Activated CD4-positive, alpha-beta T cell treated with anti-CD3 and anti-CD28 coated beads, Interleukin-2, amount 50 U/mL, for 4 hours (primary cell): ENCODE results near the gene DNAJC11.
"Not testable (repeated sequence)": the region's sequence is repeated elsewhere in the genome, so short reads cannot be mapped to it uniquely, and the experiment has no call there.

Source experiments
- DNase-seq, 2 experiments: peaks; one replicate each; pipeline ENCODE4 v3.0.0-alpha.2; 2020

DNAJC11 gene

DNA sequence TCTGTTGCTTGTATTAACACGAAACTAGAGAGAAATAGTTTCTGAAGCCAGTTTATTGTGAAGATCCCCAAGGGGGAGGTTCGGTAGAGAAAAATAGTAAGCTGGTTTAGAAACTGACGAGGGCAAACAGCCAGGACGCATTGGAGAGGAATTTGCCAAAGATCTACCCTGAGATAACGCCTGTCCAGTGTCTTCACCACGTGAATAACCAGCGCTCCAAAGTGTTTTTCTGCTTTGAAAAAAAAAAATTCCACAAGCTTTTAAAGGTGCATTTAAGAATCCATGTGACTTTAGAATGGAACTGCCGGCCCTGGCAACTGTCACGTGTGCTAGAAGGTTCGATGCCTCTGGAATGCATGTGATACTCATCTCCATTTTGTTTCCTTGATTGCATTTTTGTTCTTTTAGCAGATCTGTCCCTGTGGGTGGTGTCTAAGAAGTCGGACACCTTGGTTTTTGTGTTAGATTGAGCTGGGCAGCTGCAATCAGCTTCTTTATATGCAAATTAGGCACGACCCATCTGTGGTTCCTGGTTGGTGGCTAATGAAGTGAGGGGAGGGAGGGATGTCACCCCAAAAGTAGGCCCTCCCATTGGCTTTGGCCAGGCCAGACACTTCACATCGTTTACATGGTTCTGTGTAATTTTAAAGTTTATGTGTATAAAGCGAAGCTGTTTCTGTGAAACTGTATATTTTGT, 78.2 kb downstream of the DNAJC11 start:
- DNase-seq = no peak

DNA sequence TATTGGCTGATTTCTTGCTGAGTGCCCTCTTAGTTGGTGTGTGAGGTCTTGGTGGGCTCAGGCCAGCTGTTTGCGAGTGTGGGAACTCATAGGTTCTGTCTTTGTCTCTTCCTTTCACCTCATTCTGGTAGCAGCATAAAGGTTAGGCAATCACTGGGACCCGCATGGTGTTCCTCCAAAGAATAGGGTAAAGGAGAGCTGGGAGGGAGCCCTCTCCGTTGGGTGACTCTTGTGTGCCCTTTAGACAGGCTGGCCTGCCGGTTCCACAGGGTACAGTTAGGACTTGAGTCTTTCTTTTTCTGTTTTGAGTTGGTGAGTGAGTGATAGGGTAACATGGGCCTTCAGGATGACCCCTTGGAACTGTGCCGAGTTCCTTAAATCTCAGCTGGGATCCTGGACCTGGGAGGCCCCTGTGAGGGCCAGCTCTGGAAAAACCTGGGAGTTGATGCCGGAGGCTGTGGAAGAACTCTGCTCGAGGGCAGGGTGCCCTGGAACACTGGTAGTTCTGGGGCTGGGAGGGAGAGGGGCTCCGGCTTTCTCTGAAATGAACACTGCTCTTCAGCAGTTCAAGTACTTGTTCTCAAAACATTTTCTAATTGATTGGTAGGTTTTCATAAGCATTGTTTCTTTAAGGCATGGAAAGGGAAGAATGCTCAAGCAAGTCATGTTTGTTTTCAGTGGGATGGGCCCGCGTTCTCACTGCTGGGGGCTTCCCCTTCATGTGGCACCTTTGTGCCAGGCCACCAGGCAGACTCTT, 79.0 kb downstream of the DNAJC11 start:
- DNase-seq = no peak

DNA sequence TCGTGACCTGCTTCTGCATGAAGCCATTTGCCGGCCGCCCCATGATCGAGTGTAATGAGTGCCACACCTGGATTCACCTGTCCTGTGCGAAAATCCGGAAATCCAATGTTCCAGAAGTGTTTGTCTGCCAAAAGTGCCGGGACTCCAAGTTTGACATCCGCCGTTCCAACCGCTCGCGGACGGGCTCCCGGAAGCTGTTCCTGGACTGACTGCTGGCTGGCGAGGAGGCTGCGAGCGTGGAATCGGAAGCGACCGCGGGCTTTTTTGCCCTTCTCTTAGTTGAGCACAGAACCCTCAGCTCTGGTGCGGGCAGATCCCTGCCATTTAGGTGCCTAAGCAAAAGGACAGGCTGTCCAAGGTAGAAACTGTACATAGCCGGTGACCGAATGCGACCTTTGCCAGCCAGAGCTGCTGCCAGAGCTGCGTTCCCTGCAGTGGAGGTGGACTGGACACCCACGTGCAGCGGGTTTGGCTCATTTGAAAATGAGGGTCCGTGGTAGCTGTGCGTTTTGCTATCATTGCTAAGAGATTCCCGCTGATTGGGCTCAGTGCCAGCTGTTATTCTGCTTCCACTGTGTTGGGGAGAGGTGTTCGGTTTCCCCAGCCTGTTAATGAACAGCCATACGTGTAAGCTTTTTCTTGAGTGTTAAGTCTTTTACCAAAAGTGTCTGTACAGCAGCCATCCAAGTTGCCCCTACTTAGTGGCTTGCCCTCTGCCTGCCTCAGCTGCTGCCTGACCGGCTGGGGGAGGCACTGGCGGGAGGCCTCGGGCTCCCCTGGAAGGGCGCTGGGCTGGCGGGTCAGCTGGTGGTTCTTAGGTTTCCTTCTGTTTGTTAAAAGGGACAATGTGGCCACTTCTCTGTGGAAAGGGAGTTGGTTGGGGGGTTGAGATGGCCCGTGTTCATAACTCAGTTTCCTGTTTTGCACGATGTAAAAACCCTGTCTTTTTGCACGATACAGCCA, 79.9 kb downstream of the DNAJC11 start:
- DNase-seq = no peak

DNA sequence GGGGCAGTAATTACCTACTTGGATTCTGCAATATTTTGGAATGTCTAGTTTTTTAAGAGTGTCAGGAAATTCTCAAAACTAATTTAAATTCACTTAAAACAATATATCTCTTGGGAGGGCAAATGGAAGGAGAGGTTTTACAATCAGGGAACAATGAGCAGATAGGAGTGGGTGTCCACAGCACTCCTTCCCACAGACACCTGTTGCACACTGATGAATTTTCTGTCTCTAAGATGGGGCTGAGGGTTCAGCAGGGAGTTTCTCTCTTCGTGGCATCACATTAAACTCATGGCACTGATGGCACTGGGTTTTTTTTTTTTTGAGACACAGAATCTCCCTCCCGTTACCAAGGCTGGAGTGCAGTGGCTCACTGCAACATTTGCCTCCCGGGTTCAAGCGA, 82.6 kb downstream of the DNAJC11 start:
- no peak for DNase-seq

DNA sequence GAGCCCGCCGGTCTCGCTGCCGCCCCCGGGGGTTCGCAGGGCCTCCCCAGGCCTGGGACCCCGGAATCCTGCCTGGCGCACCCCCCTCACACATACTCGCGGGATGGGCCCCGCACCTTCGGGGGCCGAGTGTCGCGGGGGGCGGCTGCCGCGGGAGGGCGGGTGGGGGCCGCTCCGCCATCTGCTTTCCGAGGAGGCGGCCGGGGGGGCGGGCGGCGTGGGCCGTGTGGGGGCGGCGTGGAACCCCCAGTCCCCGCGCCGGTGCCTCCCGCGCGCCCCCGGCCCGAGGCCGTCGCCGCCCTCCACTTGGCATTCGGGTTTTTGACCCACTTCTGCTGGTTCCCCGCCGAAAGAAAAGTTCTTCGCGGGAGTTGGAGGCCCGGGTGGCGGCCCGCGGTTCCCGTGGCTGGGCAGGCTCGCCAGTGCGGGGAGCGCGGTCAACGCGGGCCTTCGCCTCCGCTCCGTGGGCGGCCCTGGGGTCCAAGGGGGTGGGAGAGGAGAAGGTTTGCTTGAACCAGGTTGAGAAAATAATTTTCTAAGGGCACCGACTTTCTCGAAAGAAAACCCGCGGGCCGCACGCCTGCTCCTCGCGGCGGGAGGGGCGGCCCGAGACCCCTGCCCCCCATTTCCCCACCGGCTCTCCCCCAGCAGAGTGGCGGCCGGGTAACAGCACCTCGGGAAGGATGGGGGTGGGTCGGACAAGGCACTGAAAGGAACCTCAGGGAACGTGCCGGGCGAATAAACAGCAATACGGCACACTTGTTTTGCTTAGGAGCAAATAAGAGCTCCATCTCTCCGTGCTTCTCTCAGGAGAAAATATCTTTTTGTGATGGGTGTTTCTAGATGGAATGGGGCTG, 86.5 kb downstream of the DNAJC11 start:
- DNase-seq = peak; percentile 18 to 31

DNA sequence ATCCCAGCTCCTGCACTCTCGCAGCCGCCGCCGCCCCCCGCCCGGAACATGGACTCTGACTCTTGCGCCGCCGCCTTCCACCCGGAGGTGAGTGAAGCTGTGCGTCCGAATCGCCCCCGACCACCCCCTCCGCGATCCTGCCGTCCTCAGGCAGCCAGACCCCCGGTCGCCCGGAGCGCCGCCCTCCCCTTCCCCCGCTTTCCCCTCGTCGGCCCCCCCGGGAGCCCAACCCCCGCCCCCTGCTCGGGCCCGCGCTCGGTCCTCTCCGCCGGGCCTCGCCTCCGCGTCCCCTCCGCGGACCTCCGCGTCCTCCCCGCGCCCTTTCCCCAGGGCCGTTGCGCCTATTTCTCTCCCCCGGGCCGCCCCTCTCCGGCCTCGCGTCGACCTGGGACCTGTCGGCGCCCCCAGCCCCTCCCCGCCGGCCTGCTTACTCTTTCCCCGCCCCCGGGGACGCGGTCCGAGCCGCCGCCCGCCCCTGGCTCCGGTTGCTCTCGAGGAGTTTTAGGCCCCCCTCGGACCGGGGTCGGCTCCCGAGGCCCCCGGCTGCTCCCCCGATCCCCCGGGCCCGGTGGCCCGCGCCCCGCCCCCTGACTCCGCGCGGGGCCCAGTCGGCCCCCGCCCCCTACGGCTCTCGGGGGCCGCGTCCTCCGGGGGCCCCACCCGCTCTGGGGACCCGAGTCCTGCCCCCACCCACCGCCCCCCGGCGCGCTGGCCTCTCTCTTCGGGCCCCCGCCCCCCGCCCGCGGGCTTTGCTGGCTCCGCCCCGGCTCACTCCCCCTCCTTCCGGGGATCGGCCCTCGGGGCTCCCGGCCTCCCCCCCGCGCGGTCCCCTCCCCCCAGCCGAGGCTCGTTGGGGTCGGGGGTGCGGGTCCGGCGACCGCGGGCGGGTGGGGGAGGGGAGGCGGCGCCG, 87.3 kb downstream of the DNAJC11 start:
- DNase-seq = peak; percentile 47 to 52

DNA sequence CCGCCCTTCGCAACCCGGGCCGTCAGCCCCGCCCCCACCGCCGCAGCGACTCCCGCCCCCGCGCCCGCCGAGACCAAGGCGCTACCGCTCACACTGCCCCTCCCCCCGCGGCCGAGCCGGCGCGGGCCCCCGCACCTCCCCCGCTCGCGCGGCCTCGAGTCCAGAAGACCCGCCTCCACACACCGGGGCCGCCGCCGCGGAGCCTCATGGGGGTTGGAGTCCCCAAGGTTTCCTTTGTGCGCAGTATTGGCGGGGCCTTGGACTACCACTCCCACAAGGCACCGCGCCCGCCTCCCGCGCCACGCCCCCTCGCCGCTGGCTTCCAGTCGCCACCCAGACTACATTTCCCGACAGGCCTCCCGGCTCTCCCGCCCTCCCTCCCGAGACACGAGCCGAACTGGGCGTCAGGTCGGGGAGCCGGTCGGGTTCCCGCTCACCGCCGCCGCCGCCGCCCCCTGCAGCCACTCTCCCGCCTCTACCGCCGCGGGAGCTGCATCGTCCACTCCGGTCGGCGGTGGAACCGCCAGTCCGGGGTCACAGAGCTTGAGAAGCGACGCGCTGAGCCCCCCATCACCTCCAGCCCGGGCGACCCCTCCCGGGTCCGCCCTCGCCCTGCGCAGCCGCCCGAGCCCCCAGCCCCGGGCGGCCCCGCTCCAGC, 88.1 kb downstream of the DNAJC11 start, which contains the start of gene PHF13:
Gene PHF13 (plus strand): TSS at position 371 of the 658 bp plus-strand sequence. CDS start 336 bp downstream, outside the sequence.
- peak; percentile 99 for DNase-seq

DNA sequence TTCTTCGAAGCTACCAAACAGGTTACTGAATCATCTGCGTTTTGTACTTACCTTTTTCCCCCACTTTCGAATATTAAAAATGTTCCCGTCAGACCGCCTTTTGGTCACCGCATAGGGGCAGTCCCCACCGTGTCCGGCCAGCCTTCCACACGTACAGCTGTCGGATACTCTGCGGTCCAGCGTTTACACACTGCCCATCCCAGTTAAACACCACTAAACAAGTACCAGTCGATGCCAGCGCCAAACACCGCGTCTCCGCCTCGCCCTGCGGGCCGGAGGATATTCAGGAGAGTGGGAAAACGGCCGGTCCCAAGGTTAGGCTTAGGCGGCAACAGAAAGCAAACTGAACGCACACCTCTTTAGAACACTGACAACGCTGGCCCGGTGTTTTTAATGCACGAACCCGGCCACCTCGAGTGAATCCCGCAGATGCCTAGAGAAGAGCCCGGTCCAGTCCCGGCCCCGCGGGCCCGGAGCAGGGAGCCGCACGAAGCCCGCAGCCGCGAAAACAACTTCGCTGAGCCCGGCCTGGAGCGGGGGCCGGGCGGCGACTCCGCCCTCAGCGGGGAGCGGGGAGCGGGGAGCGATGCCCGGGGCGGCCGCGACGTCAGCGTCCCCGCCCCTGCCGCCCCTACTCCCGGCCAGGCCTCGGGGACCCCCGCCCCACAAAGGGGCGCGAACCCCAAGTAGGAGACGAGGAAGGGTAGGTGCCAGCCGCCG, 88.8 kb downstream of the DNAJC11 start:
- DNase-seq = peak; percentile 10 to 24

DNA sequence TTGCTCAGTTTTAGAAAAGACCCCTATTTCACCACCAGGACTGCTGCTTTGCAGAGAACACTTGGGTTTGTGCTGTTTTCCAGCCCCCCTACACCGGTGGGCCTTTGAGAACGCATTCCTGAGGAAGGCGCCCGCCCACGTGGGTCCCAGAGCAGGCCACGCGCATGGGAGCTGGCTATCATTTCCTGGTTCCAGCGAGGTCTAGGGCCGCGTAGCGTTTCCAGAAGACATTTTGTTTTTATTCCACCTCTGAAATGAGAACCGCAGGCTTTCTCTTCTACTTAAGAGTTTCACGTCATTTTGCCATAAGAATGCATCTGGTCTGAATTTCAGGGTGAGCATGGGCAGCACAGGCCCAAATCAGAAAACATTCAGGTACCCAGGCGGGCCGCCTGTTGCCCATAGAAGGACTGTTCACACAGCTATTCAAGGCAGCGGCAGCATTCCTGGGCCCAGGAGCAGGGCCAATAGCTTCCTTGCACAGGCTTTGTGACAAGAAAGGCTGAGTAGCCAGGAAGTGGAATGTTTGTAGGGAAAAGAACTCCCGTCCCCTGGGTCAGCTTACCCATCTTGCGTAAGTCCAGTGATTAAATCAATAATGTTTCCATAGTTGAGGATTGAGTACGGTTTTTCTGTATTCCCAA, 97.6 kb downstream of the DNAJC11 start:
- no peak for DNase-seq

DNA sequence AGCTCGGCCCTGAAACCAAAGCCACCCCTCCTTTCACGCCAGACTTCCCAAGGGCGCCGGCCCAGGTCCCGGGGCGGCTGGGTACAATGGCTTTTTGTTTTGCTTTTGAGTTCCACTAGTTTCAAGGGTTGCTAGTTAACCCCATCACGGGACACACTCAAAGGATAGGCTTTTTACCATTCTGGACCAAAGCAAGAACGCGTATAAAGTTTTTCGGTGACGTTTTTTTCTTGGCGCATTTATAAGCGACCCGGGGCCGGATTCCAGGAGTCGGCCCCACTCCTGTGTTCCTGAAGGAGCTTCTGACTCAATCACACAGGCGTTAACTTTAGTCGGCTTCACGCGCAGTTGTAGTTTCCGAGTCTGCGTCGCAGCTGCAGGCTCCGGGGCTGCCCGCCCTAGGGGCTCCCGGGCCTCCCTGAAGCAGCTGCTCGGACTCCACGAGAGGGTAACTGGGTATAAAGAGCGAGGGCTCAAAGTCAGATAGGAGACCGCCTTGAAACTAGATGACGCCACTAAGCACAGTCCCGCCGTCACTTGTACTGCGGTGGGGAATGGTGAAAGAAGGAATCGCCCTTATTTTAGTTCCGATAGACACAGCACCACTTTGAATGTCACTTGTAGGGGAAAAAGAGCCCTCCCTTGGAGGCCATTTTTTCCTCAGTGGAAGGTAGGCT, 98.2 kb downstream of the DNAJC11 start:
- peak; percentile 39 to 42 for DNase-seq

DNA sequence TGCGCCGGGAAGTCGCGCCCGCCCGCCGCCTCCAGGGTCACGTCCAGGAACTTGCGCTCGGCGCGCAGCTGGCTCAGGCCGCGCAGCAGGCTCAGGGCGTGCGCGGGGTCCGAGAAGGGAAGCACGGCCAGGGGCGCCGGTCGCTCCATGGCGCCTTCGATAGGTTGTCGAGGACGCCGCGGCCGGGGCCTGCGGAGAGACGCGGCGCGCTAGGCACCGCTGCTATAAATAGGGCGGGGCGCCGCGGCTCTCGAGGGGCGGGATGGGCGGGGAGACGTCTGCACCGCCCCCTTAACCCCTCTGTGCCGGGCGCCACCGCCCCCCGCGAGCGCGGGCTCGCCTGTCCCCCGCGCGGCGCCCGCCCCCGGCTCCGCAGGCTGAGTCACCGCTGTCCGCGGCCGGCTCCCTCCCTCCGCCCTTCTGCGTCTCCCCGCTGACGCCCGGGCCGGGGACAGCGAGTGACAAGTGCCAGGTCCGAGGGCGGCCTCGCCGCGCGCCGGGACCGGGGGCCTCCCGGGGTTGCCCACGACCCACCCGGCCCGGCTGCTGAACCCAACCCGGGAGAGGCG, 98.9 kb downstream of the DNAJC11 start, which contains the start of gene KLHL21:
Gene KLHL21 (minus strand): TSS at position 201 of the 569 bp plus-strand sequence. CDS start 52 bp downstream, at position 149.
- peak; percentile 85 to 87 for DNase-seq

DNA sequence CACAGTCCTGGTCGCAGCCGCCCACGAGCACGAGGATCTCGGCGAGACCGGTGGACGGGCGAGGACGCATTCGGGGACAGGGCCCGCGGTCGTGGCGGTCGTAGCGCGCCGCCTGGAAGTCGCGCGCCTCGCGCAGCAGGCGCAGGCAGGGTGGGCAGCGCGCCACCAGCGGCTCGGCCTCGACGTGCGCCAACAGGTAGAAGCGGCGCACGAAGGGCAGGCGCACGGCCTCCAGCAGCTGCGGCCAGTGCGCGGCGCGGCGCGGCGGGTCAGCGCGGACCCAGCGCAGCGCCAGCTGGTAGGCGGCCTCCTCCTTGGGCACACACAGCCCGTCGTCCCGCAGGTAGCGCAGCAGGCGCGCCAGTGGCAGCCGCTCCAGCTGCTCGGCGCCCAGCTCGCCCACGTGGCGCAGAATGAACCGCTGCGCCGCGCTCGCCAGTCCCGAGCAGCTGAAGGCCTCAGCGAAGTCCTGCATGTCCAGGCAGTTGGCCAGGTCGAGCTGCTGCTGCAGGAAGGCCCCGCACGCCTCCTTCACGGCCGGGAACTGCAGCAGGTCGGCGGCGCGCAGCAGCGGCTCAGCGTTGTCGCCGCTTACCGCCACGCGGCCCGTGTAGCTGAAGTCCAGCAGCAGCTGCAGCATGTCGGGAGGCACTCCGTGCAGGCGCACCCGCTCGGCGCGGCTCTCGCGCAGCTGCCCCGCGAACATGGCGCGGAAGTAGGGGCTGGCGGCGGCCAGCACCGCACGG, 99.5 kb downstream of the DNAJC11 start:
- peak in 1 of 2 experiments; percentile 22 for DNase-seq

DNA sequence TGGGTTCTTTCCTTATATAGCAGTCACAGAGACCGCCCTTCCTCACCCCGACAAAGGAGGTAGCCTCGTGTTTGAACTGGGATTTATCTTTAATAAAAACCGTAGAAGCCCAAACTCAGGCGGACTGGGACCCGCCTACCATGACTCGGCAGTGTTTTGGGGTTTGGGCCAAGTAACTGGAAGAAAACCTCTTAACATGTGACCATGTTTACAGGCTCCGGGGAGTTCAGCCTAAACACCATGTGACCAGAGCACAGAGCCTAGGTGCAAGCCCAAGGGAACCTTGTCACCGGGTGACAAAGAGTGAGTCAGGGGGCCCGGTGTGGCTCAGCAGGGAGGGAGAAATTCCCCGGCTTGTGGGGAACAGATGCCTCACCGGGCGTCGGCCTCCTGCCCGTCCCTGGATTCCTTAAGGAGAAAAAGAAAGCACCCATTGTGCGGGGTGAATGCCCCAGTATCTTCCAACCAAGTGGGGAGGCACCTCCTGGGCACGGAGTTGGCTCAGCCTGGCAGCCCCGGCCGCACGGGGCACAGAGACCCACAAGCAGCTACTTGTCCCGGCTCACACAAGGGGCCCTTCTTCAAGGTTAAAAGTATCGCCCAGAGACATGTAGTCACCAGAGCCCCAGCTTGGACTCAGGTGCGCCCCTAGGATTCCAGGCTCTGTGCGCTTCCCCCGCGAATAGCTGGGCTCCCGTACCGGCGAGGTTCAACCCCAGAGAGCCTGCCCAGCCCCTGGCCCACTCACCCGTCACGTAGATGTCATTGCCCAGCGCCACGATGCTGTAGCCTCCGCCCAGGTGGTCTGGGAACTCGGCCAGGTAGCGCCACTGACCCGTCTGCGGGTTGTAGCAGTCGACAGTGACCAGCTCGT, 100.3 kb downstream of the DNAJC11 start:
- DNase-seq = peak; percentile 79 to 84

DNA sequence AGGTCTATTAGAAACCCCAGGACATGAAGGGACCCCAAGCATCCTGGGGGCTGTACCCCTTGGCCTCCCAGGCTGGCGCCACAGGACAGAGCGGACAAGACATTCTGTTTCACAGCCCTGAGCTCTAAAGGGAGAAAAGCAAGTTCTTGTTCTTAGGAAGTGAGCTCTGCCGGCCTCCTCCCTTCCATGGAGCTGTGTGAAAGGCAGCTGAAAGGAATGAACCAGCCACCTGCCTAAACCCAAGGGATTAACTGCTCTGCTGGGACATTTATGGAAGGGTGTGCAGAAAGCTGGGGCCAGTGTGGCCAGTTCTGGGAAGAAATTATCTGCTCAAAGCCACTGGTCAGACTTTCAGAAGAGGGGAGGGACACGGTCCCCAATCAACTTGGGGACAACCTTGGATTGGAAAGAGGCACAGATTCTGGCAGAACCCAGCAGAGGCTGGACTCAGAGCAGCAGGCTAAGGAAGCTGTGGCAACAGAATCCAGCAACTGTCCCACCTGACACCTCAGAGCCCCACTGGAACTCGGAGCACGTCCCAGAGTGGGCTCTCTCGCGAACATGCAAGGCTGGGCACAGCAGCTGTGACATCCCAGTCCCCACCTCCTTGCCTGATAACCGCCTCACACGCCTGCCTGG, 101.1 kb downstream of the DNAJC11 start:
- no peak for DNase-seq

DNA sequence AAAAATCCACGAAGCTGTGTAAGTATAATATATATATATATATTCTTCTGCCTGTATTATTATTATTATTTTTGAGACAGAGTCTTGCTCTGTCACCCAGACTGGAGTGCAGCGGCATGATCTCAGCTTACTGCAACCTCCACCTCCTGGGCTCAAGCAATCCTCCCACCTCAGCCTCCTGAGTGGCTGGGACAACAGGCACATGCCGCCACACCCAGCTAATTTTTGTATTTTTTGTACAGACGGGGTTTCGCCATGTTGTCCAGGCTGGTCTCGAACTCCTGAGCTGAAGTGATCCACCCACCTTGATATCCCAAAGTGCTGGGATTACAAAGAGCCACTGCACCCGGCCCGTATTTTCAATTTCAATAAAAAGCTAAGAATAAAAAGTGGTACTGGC, 101.6 kb downstream of the DNAJC11 start:
- DNase-seq = not testable (repeated sequence)
